ENCODE data around the gene TRIM14.

Gene TRIM14

GRCh38 chr9:98118640-98119601 is at the start of gene TRIM14:
TSS of gene TRIM14 (minus strand) at chr9:98119222. CDS start at chr9:98119188, 34 bp downstream.
- DNase-seq (ENCODE audit: low read depth, low spot score) = no peak

- DNase-seq (ENCODE audit: low read depth, low spot score) = no peak
Observed at GRCh38 chr9:98168153-98168780, 49.2 kb upstream of the TRIM14 start.

GRCh38 chr9:98164912-98165311 is 45.9 kb upstream of the TRIM14 start:
- no peak for DNase-seq (ENCODE audit: low read depth, low spot score)

- no peak for DNase-seq (ENCODE audit: low read depth, low spot score)
Observed at GRCh38 chr9:98162613-98163012, 43.6 kb upstream of the TRIM14 start.

GRCh38 chr9:98161851-98162250 is 42.8 kb upstream of the TRIM14 start:
- DNase-seq (ENCODE audit: low read depth, low spot score) = no peak

GRCh38 chr9:98159790-98160189 is 40.8 kb upstream of the TRIM14 start:
- DNase-seq (ENCODE audit: low read depth, low spot score) = no peak

GRCh38 chr9:98159301-98159700 is 40.3 kb upstream of the TRIM14 start:
- no peak for DNase-seq (ENCODE audit: low read depth, low spot score)

- no peak for DNase-seq (ENCODE audit: low read depth, low spot score)
Observed at GRCh38 chr9:98158071-98158831, 39.2 kb upstream of the TRIM14 start.

- DNase-seq (ENCODE audit: low read depth, low spot score) = no peak
Observed at GRCh38 chr9:98157372-98157771, 38.4 kb upstream of the TRIM14 start.

DNA sequence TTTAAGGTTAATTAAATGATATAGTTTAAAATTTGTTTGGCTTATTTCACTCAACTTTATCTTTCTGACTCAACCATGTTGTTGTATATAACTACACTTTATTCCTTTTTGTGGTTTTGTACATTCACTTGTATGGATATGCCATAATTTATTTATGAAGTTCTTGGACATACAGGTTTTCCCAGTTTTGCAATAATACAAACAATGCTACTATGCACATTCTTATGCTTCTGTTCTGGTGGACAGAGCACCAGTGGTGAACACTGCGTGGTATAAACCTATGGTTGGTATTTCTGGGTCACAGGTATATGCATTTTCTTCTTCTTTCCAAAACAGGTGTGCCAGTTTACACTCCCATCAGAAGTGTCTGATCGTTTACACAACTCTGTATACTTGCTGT is 35.7 kb upstream of the TRIM14 start:
- no peak for DNase-seq (ENCODE audit: low read depth, low spot score)

GRCh38 chr9:98152526-98152925 is 33.5 kb upstream of the TRIM14 start:
- no peak for DNase-seq (ENCODE audit: low read depth, low spot score)

GRCh38 chr9:98150721-98151120 is 31.7 kb upstream of the TRIM14 start:
- DNase-seq (ENCODE audit: low read depth, low spot score) = no peak

DNA sequence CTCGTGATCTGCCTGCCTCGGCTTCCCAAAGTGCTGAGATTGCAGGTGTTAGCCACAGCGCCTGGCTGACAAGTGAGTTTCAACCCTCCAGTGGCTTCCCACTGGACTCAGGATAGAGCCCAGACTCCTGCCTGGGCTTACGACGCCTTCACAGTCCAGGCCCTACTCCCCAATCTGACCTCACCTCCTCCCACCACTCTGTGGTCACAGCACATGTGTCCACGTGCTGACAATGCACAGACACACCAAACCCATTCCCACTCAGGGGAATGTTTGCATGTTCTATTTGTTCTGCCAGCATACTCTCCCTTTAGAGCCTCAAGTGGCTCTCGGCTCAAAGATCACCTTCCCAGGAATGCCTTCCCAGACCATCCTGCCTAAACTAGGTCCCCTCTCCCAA is 31.1 kb upstream of the TRIM14 start:
- no peak for DNase-seq (ENCODE audit: low read depth, low spot score)

GRCh38 chr9:98149422-98149821 is 30.4 kb upstream of the TRIM14 start:
- DNase-seq (ENCODE audit: low read depth, low spot score) = no peak

GRCh38 chr9:98148486-98148885 is 29.5 kb upstream of the TRIM14 start:
- DNase-seq (ENCODE audit: low read depth, low spot score) = no peak

DNA sequence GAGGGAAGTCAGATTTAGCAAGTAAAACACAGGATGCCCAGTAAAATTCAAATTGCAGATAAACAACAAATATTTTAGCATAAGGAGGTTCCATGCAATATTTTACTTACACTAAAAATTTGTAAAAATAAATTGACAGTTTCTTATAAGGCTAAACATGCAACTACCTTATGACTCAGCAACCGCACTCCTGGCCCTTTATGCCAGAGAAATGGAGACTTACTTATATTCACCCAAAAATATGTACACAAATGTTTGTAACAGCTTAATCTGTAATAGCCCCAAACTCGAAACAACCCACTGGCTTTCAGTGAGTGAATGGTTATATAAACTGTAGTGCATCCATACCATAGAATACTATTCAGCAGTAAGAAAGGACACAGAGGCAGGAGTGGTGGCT is 28.6 kb upstream of the TRIM14 start:
- DNase-seq (ENCODE audit: low read depth, low spot score) = no peak

- no peak for DNase-seq (ENCODE audit: low read depth, low spot score)
Observed at GRCh38 chr9:98146101-98146991, 27.3 kb upstream of the TRIM14 start.

DNA sequence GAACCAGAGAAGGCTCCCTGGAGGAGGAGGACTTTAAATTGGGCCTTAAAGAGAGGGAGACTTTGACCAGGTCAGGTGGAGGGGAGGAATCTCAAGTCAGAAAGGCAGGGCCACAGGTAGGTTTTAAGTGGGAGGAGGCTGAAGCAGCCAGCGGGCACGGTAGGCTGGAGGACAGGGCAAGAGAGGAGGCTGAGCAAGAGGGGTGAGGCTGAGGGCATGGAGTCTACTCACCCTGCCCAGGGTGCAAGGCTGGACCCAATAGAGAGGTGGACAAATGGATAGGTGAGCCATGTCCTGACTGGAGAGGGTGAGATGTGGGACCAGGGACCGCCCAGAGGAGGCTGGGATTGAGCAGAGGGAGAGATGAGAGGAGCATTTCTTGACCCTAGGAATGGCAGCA is 25.6 kb upstream of the TRIM14 start:
- DNase-seq (ENCODE audit: low read depth, low spot score) = no peak

DNA sequence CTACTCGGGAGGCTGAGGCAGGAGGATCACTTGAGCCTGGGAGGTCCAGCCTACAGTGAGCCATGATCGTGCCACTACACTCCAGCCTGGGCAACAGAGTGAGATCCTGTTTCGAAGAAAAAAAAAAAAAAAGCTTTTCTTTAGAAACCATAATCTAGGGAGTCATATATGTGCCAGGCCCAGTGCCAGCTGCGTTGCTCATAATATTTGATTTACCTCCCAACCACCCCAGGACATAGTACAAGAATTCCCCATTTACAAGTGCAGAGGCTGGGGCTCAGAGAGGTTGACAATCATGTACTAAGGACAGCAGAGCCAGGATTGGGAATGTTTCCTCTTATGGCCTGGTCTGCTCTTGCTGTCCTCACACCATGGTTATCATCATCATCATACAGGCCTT is 25.1 kb upstream of the TRIM14 start:
- DNase-seq (ENCODE audit: low read depth, low spot score) = no peak

GRCh38 chr9:98142925-98143481 is 24.0 kb upstream of the TRIM14 start:
- no peak for DNase-seq (ENCODE audit: low read depth, low spot score)

All from brain pericyte (primary cell).